ENCODE measurements around the gene MSANTD1. TPM values are rescaled to one million over a fixed set of nuclear protein-coding genes. Genes with fewer than 3 reads are reported as not detected.

Gene MSANTD1
- total RNA-seq (2013; cell fraction: nucleolus; rRNA removed) = 3.4 and 3.6 TPM in 2 replicates
- total RNA-seq (2014; rRNA removed) (0.11 and 0.28 TPM in 2 replicates), total RNA-seq (2014; rRNA removed; fragmentation: Illumina TruSeq; extraction: Trizol) (0.14 and 0.22 TPM in 2 replicates), total RNA-seq (2021) (0.37 and 0.87 TPM in 2 replicates), polyA plus RNA-seq (2011; rRNA removed) (0.04 and 0.11 TPM in 2 replicates), polyA plus RNA-seq (2014; fragmentation: Illumina TruSeq; extraction: Trizol) (0.07 TPM in 1 of 2 replicates, not detected in the other), polyA plus RNA-seq (2014; fragmentation: Nextera tagmentation; extraction: Ambion mirVana) (not detected), polyA plus RNA-seq (2014; rRNA removed) (0.22 and 0.38 TPM in 2 replicates), polyA plus RNA-seq (2016; fragmentation: Nextera tagmentation; extraction: Ambion mirVana) (under 1 TPM; 0.21 to 0.55 TPM), polyA minus RNA-seq (2011; rRNA and poly(A)+ RNA removed) (0.59 and 0.62 TPM in 2 replicates), Bru-seq, nascent RNA (percentile 39 among the genes with signal in this experiment), BruChase-seq, experiment 1, labeled RNA remaining after a 6-hour chase (percentile 50 among the genes with signal in this experiment), BruChase-seq, experiment 2, labeled RNA remaining after a 2-hour chase (percentile 48 among the genes with signal in this experiment)
- 0.16 TPM for polyA plus RNA-seq (2011; ENCODE audit: low read depth)
- polyA plus RNA-seq (2011; cell fraction: cytosol; rRNA removed) = 0.04 and 0.10 TPM in 2 replicates
- polyA plus RNA-seq (2011; cell fraction: nucleus; rRNA removed) = 2.0 and 2.1 TPM in 2 replicates
- 0.38 and 0.49 TPM in 2 replicates for polyA plus RNA-seq (2012)
- polyA minus RNA-seq (2011; cell fraction: cytosol; rRNA and poly(A)+ RNA removed) = not detected in 2 replicates
- 1.3 and 3.3 TPM in 2 replicates for polyA minus RNA-seq (2011; cell fraction: nucleus; rRNA and poly(A)+ RNA removed)
- long read RNA-seq, experiment 1 = 0 reads
- long read RNA-seq, experiment 2 = 0 reads

- no peaks in the 10 kb centered on the region for H3K4me1 ChIP-seq (ENCODE audit: control insufficient read depth, insufficient read depth, low read length)
- intact Hi-C loops (cut with micrococcal nuclease; ENCODE audit: unreplicated experiment) (no loop called here), in situ Hi-C loops (cut with MboI) (no loop called here)
- no peaks in the 10 kb centered on the region for H4K20me1 ChIP-seq (ENCODE audit: control insufficient read depth, insufficient read depth)
- no peak within 1 kb of the TSS for H3K4me3 ChIP-seq
- H3K79me2 ChIP-seq (ENCODE audit: control insufficient read depth, insufficient read depth, low read length) = no peaks in the 10 kb centered on the region
- BruUV-seq (replicated peaks) = no TSS peak
- H3K27me3 ChIP-seq (replicated peaks in 1 of 2; ENCODE audit: control insufficient read depth in 2 of 2, insufficient read depth in 2 of 2, low read length in 1 of 2) = no peaks in the 10 kb centered on the region
- H3K36me3 ChIP-seq (ENCODE audit: control insufficient read depth in 2 of 2, insufficient read depth in 2 of 2, low read length in 1 of 2) = peaks cover 0 to 2% of the 10 kb centered on the region in 2 experiments; a peak in 1 of 4 replicates
- H3K9ac ChIP-seq (ENCODE audit: control insufficient read depth, insufficient read depth, low read length) = no peak within 1 kb of the TSS
- no peak for TF ChIP-seq IRF5 (IDR thresholded peaks at IDR 0.05; ENCODE audit: borderline replicate concordance)
- no peak for TF ChIP-seq RELB (IDR thresholded peaks at IDR 0.05; ENCODE audit: low read depth)
- TF ChIP-seq CEBPZ (IDR thresholded peaks at IDR 0.05; ENCODE audit: low read depth, low read length) = no peak
- TF ChIP-seq RB1 (IDR thresholded peaks at IDR 0.05; ENCODE audit: borderline replicate concordance) = no peak
- TF ChIP-seq YY1 (IDR thresholded peaks at IDR 0.05; ENCODE audit: low read depth, low read length) = no peak
- no peak for TF ChIP-seq REST (IDR thresholded peaks at IDR 0.05; ENCODE audit: low read depth, low read length)
- TF ChIP-seq RBBP5 (conservative IDR thresholded peaks at IDR 0.05) = no peak
- no peak within 1 kb of the TSS for H3K27ac ChIP-seq (ENCODE audit: control insufficient read depth, insufficient read depth)
- H3K4me2 ChIP-seq (ENCODE audit: control insufficient read depth, insufficient read depth) = no peak within 1 kb of the TSS
- SMC1A ChIA-PET (ENCODE audit: uncharacterized antibody, unreplicated experiment) = no interaction called here
- CTCF ChIA-PET = no interaction called here
- RAD21 ChIA-PET (ENCODE audit: unreplicated experiment) = no interaction called here
- POLR2A ChIA-PET = no interaction called here
- DNase-seq (ENCODE audit: low read depth, low spot score) = no peak
- no peaks in the 10 kb centered on the region for H3K9me3 ChIP-seq (replicated peaks; ENCODE audit: control insufficient read depth, insufficient read depth, low read length)
- no peak for ATAC-seq
- FAIRE-seq = no peak
- WGBS (ENCODE audit: insufficient coverage, insufficient replicate concordance, low lambda C conversion rate, missing lambda C conversion rate) = 90% methylated on average over 64 of the region's 72 CpGs
- no peak within 1 kb of the TSS for H2AFZ ChIP-seq (ENCODE audit: control insufficient read depth, low read depth, low read length)
Observed at GRCh38 chr4:3248811-3249661, at the start of gene MSANTD1. MSANTD1 (plus strand) TSS chr4:3249159; CDS start chr4:3249223, 64 bp downstream.
